Osteocyte (in vitro differentiated cells): Measurements from ENCODE around the gene MTCL1. TPM values are rescaled to one million over a fixed set of nuclear protein-coding genes. Genes with fewer than 3 reads are reported as not detected.

Experiments
- DNase-seq: peaks from one replicate; pipeline ENCODE4 v3.0.0; 2021; ENCODE audit warnings: mixed read lengths; ENCODE audit not compliant: unreplicated experiment; ENCODE audit errors: extremely low spot score
- H3K27ac Mint-ChIP-seq: one replicate; pipeline ENCODE4 v1.8.0; 2021; ENCODE audit warnings: mild to moderate bottlenecking, mixed read lengths; ENCODE audit not compliant: unreplicated experiment
- H3K27me3 Mint-ChIP-seq: one replicate; pipeline ENCODE4 v1.8.0; 2021; ENCODE audit warnings: mixed read lengths; ENCODE audit not compliant: unreplicated experiment
- H3K36me3 Mint-ChIP-seq: one replicate; pipeline ENCODE4 v1.8.0; 2021; ENCODE audit warnings: mixed read lengths; ENCODE audit not compliant: unreplicated experiment
- H3K4me1 Mint-ChIP-seq: one replicate; pipeline ENCODE4 v1.8.0; 2021; ENCODE audit warnings: mixed read lengths; ENCODE audit not compliant: unreplicated experiment
- H3K4me3 Mint-ChIP-seq: one replicate; pipeline ENCODE4 v1.8.0; 2021; ENCODE audit warnings: mild to moderate bottlenecking, moderate library complexity, mixed read lengths; ENCODE audit not compliant: unreplicated experiment
- H3K9me3 Mint-ChIP-seq: one replicate; pipeline ENCODE4 v1.8.0; 2021; ENCODE audit warnings: mixed read lengths; ENCODE audit not compliant: unreplicated experiment
- total RNA-seq: library from RNA; stranded (reverse); gene quantifications from 2 replicates; pipeline ENCODE4 v1.2.1, GENCODE V29; 2021
- TF ChIP-seq, protein P1 (sequence below): fragments of 200-600 bp; sonication (generic); IDR thresholded peaks from 2 replicates; pipeline ENCODE4 v1.5.0; 2021; ENCODE audit warnings: antibody characterized with exemption, mild to moderate bottlenecking, moderate library complexity

The MTCL1 gene
- total RNA-seq, 1 donor from 2014 or later = 56.9 TPM

DNA sequence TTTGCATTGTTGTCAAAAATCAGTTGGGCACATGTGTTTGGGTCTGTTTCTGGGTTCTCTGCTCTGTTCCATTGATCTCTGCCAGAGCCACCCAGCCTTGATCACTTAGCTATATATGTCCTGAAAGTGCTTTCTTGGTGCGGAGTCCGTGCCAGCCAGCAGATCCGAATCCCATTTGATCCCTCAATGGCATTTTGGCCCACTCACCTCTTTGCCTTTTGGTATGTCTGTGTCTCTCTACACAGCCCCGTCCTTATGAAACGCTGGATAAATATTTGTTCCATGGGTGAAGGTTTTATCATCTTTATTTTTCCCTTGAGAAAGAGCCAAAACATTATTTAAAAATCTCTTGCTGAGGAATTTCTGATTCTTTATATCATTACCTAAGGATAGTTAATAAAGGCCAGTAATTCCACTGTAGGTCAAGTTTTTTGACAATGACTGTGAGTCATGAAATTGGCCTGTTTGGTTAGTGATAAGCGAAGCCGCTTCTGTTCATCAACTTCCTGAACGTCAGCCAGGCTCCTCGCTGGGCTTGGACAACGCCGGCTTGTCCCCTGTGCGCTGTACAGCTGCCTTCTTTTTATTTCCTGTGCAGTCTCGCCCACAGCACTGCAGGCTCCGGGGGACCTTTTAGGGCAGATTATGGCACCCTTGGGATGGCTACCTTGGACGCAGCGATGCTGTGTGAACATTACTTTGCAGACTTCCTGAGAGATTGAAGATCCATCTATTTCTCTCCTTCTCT lies 24.9 kb downstream of the MTCL1 start:
- Mint-ChIP-seq H3K4me3 (peak overlapping the region; percentile 54), H3K27ac (peak overlapping the region; percentile 87), H3K9me3 (no peaks in the 10 kb centered on the region), H3K27me3 (no peaks in the 10 kb centered on the region), H3K4me1 (peaks cover 43% of the 10 kb centered on the region), H3K36me3 (peaks cover 7% of the 10 kb centered on the region)
- no peak for DNase-seq
- TF ChIP-seq, protein P1, sequence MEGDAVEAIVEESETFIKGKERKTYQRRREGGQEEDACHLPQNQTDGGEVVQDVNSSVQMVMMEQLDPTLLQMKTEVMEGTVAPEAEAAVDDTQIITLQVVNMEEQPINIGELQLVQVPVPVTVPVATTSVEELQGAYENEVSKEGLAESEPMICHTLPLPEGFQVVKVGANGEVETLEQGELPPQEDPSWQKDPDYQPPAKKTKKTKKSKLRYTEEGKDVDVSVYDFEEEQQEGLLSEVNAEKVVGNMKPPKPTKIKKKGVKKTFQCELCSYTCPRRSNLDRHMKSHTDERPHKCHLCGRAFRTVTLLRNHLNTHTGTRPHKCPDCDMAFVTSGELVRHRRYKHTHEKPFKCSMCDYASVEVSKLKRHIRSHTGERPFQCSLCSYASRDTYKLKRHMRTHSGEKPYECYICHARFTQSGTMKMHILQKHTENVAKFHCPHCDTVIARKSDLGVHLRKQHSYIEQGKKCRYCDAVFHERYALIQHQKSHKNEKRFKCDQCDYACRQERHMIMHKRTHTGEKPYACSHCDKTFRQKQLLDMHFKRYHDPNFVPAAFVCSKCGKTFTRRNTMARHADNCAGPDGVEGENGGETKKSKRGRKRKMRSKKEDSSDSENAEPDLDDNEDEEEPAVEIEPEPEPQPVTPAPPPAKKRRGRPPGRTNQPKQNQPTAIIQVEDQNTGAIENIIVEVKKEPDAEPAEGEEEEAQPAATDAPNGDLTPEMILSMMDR = no peak

DNA sequence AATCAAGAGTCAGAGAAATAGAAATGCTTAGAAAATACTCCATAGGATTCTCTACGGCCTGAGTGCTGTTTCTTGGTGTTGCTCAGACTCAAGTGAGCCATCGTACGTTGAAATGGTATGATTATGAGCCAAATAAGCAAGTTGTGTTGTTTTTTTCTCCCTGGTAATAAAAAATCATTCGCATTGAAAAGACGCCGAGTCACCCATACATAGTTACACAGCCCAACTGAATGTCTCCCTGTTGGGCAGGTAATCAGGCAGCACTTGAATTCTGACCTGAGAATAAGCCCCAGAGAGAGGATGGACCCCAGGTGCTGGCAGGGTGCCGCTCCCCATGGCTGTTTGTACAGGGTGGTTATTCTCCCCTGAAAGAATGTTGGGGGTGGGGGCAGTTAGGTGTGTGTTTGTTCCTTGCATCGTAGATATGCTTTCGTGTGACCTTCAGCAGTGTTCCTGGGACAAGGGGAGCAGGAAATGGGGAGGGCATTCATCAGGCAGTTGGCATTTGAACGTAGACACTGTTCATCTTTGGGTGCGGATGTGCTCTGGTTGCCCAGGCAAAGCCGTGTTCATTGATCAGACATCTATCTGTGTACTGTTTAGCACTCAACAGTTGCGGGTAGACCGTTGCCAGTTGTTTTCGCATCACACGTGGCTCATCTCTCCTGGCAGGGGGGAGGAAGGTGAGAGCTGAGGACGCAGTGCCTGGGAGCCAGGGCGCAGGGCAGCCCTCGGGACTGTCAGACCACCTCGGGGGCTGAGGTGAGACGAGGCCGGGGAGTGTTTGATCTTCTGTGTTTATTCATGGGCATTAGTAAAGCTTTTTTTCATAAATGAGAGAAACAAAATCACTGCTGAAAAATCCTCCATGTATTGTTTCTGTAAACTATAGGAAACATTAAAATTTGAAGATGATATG lies 27.3 kb downstream of the MTCL1 start:
- H3K27ac Mint-ChIP-seq = peak overlapping the region; percentile 50
- DNase-seq = no peak
- H3K9me3 Mint-ChIP-seq = no peaks in the 10 kb centered on the region
- peaks cover 42% of the 10 kb centered on the region for H3K4me1 Mint-ChIP-seq
- TF ChIP-seq, protein P1 = no peak
- no peaks in the 10 kb centered on the region for H3K27me3 Mint-ChIP-seq
- peaks cover 8% of the 10 kb centered on the region for H3K36me3 Mint-ChIP-seq
- no peak overlapping the region for H3K4me3 Mint-ChIP-seq

DNA sequence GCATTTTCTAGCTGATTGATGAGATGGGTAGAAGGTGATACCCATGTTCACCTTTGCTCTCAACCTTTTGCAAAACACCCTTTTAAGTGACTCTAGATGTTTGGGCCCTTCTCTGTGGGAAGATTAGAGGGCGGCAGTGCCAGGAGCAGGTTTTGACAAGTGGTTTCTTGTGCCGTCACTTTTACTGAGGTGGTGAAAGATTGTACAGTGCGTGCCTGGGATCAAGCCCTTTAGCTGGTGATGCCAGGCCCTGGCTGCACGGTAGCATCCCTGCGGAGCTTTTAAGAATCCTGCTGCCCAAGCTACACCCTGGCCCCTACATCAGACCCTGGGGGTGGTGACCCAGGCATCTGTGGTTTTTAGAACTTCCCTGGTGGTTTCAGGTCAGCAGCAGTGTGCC lies 29.1 kb downstream of the MTCL1 start:
- peaks cover 31% of the 10 kb centered on the region for H3K4me1 Mint-ChIP-seq
- H3K27me3 Mint-ChIP-seq = no peaks in the 10 kb centered on the region
- DNase-seq = no peak
- TF ChIP-seq, protein P1 = no peak
- no peak overlapping the region for H3K27ac Mint-ChIP-seq
- H3K4me3 Mint-ChIP-seq = no peak overlapping the region
- peaks cover 17% of the 10 kb centered on the region for H3K36me3 Mint-ChIP-seq
- H3K9me3 Mint-ChIP-seq = no peaks in the 10 kb centered on the region

DNA sequence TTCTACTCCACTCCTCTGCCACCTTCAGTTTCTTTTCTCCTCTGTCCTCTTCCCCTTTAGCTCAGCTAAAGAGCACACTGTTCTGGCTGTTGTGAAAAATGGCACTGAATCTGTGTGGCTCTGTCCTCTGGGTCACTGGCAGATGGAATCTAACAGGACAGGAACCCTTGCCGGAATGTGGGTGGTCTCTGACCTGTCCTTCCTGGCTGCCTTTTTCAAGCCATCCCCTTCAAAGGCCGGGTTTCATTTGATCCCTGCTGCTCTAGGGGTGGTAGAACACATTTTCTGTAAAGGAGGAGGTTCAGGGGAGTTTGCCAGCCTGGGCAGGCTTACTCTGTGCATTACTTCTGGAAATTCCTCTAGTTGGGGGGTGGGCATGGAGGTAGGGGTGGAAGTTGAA lies 29.9 kb downstream of the MTCL1 start:
- TF ChIP-seq, protein P1 = no peak
- no peaks in the 10 kb centered on the region for H3K9me3 Mint-ChIP-seq
- peak overlapping the region; percentile 9 for H3K27ac Mint-ChIP-seq
- peaks cover 24% of the 10 kb centered on the region for H3K4me1 Mint-ChIP-seq
- H3K27me3 Mint-ChIP-seq = no peaks in the 10 kb centered on the region
- H3K36me3 Mint-ChIP-seq = peaks cover 17% of the 10 kb centered on the region
- DNase-seq = no peak
- H3K4me3 Mint-ChIP-seq = no peak overlapping the region

DNA sequence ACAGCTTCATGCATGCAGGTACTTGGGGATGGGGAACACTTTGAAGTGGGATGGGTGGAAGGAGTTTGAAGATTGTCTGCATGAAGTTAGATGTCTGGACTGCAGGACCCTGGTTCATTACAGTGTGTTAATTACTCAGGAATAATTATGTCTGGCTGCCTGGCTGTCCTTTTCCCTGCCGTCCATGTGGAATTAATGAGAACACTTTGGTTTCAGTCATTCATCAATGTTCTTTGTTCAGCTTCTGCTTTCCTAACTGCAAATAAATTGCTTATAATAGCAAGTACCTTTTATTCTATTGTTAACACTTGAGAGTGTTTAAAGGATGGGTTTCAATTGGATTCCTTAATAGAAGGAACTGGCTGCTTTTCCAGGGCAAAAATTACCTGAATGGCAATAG lies 35.8 kb downstream of the MTCL1 start:
- Mint-ChIP-seq H3K27ac (no peak overlapping the region), H3K27me3 (no peaks in the 10 kb centered on the region), H3K36me3 (peaks cover 26% of the 10 kb centered on the region), H3K4me3 (no peak overlapping the region), H3K9me3 (no peaks in the 10 kb centered on the region), H3K4me1 (peaks cover 34% of the 10 kb centered on the region)
- DNase-seq = no peak
- TF ChIP-seq, protein P1 = no peak
